Measurements from ENCODE around the gene CNN1. TPM values are rescaled to one million over a fixed set of nuclear protein-coding genes. Genes with fewer than 3 reads are reported as not detected.
"Not testable (repeated sequence)": the region's sequence is repeated elsewhere in the genome, so short reads cannot be mapped to it uniquely, and the experiment has no call there.

CNN1 gene
- total RNA-seq, 1 experiment from 2014 or later, result 0.78 TPM

- DNase-seq (ENCODE audit: low spot score), result not testable (repeated sequence)
Measured at GRCh38 chr19:11599704-11600103, 61.1 kb downstream of the CNN1 start.

Other genes starting within 250 kb of the CNN1 start
- gene TSPAN16, start 242.7 kb upstream of the CNN1 start, total RNA-seq (2014; rRNA removed; shearing (Covaris generic)), result not detected in 2 replicates
- 1.3 and 2.6 TPM in 2 replicates for gene RAB3D, start 199.2 kb upstream of the CNN1 start, total RNA-seq (2014; rRNA removed; shearing (Covaris generic))
- 54.9 and 114 TPM in 2 replicates for gene TMEM205, start 192.6 kb upstream of the CNN1 start, total RNA-seq (2014; rRNA removed; shearing (Covaris generic))
- 1.3 and 10.1 TPM in 2 replicates for gene CCDC159, start 192.3 kb upstream of the CNN1 start, total RNA-seq (2014; rRNA removed; shearing (Covaris generic))
- gene PLPPR2, start 183.4 kb upstream of the CNN1 start, total RNA-seq (2014; rRNA removed; shearing (Covaris generic)), result 15.7 and 19.4 TPM in 2 replicates
- 0.65 and 1.6 TPM in 2 replicates for gene SWSAP1, start 164.2 kb upstream of the CNN1 start, total RNA-seq (2014; rRNA removed; shearing (Covaris generic))
- gene EPOR, start 154.5 kb upstream of the CNN1 start, total RNA-seq (2014; rRNA removed; shearing (Covaris generic)), result 3.7 and 5.3 TPM in 2 replicates
- gene RGL3, start 119.5 kb upstream of the CNN1 start, total RNA-seq (2014; rRNA removed; shearing (Covaris generic)), result 4.8 and 11.1 TPM in 2 replicates
- gene ODAD3, start 103.7 kb upstream of the CNN1 start, total RNA-seq (2014; rRNA removed; shearing (Covaris generic)), result 1.5 and 6.1 TPM in 2 replicates
- 149 and 173 TPM in 2 replicates for gene PRKCSH, start 103.2 kb upstream of the CNN1 start, total RNA-seq (2014; rRNA removed; shearing (Covaris generic))
- not detected in 2 replicates for gene ELAVL3, start 57.8 kb upstream of the CNN1 start, total RNA-seq (2014; rRNA removed; shearing (Covaris generic))
- 5.2 and 21.2 TPM in 2 replicates for gene ZNF653, start 33.0 kb upstream of the CNN1 start, total RNA-seq (2014; rRNA removed; shearing (Covaris generic))
- gene ECSIT, start 9.7 kb upstream of the CNN1 start, total RNA-seq (2014; rRNA removed; shearing (Covaris generic)), result 44.0 and 54.0 TPM in 2 replicates
- gene ELOF1, start 20.4 kb downstream of the CNN1 start, total RNA-seq (2014; rRNA removed; shearing (Covaris generic)), result 66.7 and 69.2 TPM in 2 replicates
- gene ACP5, start 38.8 kb downstream of the CNN1 start, total RNA-seq (2014; rRNA removed; shearing (Covaris generic)), result 15.5 and 24.8 TPM in 2 replicates
- 18.8 and 23.0 TPM in 2 replicates for gene ZNF627, start 58.6 kb downstream of the CNN1 start, total RNA-seq (2014; rRNA removed; shearing (Covaris generic))
- gene ZNF823, start 200.1 kb downstream of the CNN1 start, total RNA-seq (2014; rRNA removed; shearing (Covaris generic)), result 6.9 and 17.8 TPM in 2 replicates
- 6.2 and 6.9 TPM in 2 replicates for gene ZNF441, start 228.1 kb downstream of the CNN1 start, total RNA-seq (2014; rRNA removed; shearing (Covaris generic))

Measured in A172 (cell line).